Keratinocyte (primary cell): ENCODE data around the gene PLEKHA1.

Experiments used
- CTCF ChIP-seq, 3 experiments: IDR thresholded peaks in 1 of 3; conservative IDR thresholded peaks in 1 of 3; optimal IDR thresholded peaks in 1 of 3; 2 replicates in 2 of 3; 3 replicates in 1 of 3; pipeline versions ENCODE3 to v1.5.1; 2011; ENCODE audit warnings: low read length in 3 of 3, mild to moderate bottlenecking in 3 of 3, moderate library complexity in 2 of 3, control low read depth in 1 of 3, inconsistent platforms in 1 of 3; ENCODE audit not compliant: insufficient read depth in 2 of 3; ENCODE audit errors: extremely low read depth in 1 of 3
- EZH2 ChIP-seq: IDR thresholded peaks from one replicate; pipeline ENCODE4 v1.6.1; 2012; ENCODE audit warnings: inconsistent platforms, mild to moderate bottlenecking, low read length, moderate library complexity

GRCh38 chr10:122463466-122464249 is 89.2 kb downstream of the PLEKHA1 start:
- TF ChIP-seq CTCF (optimal IDR thresholded peaks at IDR 0.05 in 1 of 3, IDR thresholded peaks at IDR 0.05 in 1 of 3, conservative IDR thresholded peaks at IDR 0.05 in 1 of 3; ENCODE audit: extremely low read depth in 1 of 3, insufficient read depth in 2 of 3, low read length in 3 of 3) (no peak), EZH2 (no peak)
